Endodermal cell (in vitro differentiated cells): Measurements from ENCODE around the gene STXBP3. TPM values are rescaled to one million over a fixed set of nuclear protein-coding genes. Genes with fewer than 3 reads are reported as not detected.
"Not testable (repeated sequence)": the region's sequence is repeated elsewhere in the genome, so short reads cannot be mapped to it uniquely, and the experiment has no call there.

Source experiments
- DNase-seq: peaks from one replicate; pipeline ENCODE4 v3.0.0-alpha.2; 2017
- H3K27ac ChIP-seq: 2 replicates; pipeline ENCODE4 v1.5.1; 2013; ENCODE audit warnings: mild to moderate bottlenecking, low read depth, low read length, moderate library complexity
- H3K27me3 ChIP-seq: 2 replicates; pipeline ENCODE4 v1.6.1; 2013; ENCODE audit warnings: mild to moderate bottlenecking, low read length, moderate library complexity; ENCODE audit not compliant: insufficient read depth, control insufficient read depth, poor library complexity, severe bottlenecking
- H3K36me3 ChIP-seq: 2 replicates; pipeline ENCODE4 v1.7.0; 2013; ENCODE audit warnings: mild to moderate bottlenecking, low read length, moderate library complexity; ENCODE audit not compliant: control insufficient read depth, insufficient read depth
- H3K4me1 ChIP-seq: one replicate; pipeline ENCODE4 v1.7.0; 2013; ENCODE audit warnings: low read length; ENCODE audit not compliant: control insufficient read depth, insufficient read depth
- H3K4me3 ChIP-seq: 2 replicates; pipeline ENCODE4 v1.5.1; 2013; ENCODE audit warnings: mild to moderate bottlenecking, low read length, moderate library complexity
- H3K9ac ChIP-seq: 2 replicates; pipeline ENCODE4 v1.6.1; 2013; ENCODE audit warnings: mild to moderate bottlenecking, low read length, moderate library complexity; ENCODE audit not compliant: poor library complexity, severe bottlenecking; ENCODE audit errors: extremely low read depth
- H3K9me3 ChIP-seq: 2 replicates; pipeline ENCODE4 v1.6.1; 2013; ENCODE audit warnings: mild to moderate bottlenecking, low read length, moderate library complexity; ENCODE audit not compliant: control insufficient read depth
- H3K27ac Mint-ChIP-seq: 2 replicates; pipeline ENCODE4 v1.8.0; 2020; ENCODE audit warnings: mixed read lengths
- H3K27me3 Mint-ChIP-seq: 2 replicates; pipeline ENCODE4 v1.8.0; 2021; ENCODE audit warnings: mild to moderate bottlenecking, mixed read lengths; ENCODE audit not compliant: insufficient read depth
- H3K36me3 Mint-ChIP-seq: 2 replicates; pipeline ENCODE4 v1.8.0; 2020; ENCODE audit warnings: low read depth, mixed read lengths
- H3K4me1 Mint-ChIP-seq: 2 replicates; pipeline ENCODE4 v1.8.0; 2020; ENCODE audit warnings: mixed read lengths
- H3K4me3 Mint-ChIP-seq: 2 replicates; pipeline ENCODE4 v1.8.0; 2020; ENCODE audit warnings: mild to moderate bottlenecking, moderate library complexity, mixed read lengths
- H3K9me3 Mint-ChIP-seq: 2 replicates; pipeline ENCODE4 v1.8.0; 2020; ENCODE audit warnings: mild to moderate bottlenecking, mixed read lengths
- CTCF ChIP-seq: fragments of 200-600 bp; sonication (generic); conservative IDR thresholded peaks from 2 replicates; pipeline ENCODE4 v1.5.0; 2021; ENCODE audit warnings: antibody characterized with exemption, mild to moderate bottlenecking
- WGBS, 2 experiments: methylation state at CpG; one replicate each; pipeline versions ENCODE4 v1.1.5 to v1.1.7; 2013; ENCODE audit warnings: missing lambda C conversion rate in 2 of 2, mixed read lengths in 1 of 2; ENCODE audit not compliant: insufficient coverage in 1 of 2, insufficient read length in 1 of 2; 5-methylcytosine and 5-hydroxymethylcytosine counted together
- total RNA-seq, 2 donors: library from RNA; stranded (reverse); fragmentation: NEBNext Ultra II Directional in 1 of 2; extraction: Animal tissue kit (Norgen Biotek cat#: 25700) in 1 of 2; gene quantifications; 2 replicates in 1 of 2; 3 replicates in 1 of 2; pipeline ENCODE4 v1.2.1, GENCODE V29; 2021

Gene STXBP3
- total RNA-seq, 2 donors from 2014 or later, result 37.4 to 38.5 TPM

- Mint-ChIP-seq H3K27ac (no peak overlapping the region), H3K9me3 (peaks cover 3% of the 10 kb centered on the region), H3K36me3 (peaks cover 61% of the 10 kb centered on the region), H3K4me1 (no peaks in the 10 kb centered on the region), H3K4me3 (no peak overlapping the region), H3K27me3 (no peaks in the 10 kb centered on the region)
- Histone ChIP-seq H3K9me3 (peaks cover 19% of the 10 kb centered on the region), H3K4me3 (no peak overlapping the region), H3K36me3 (peaks cover 86% of the 10 kb centered on the region), H3K9ac (no peak overlapping the region), H3K27ac (no peak overlapping the region), H3K27me3 (no peaks in the 10 kb centered on the region), H3K4me1 (no peaks in the 10 kb centered on the region)
- DNase-seq, result no peak
- TF ChIP-seq CTCF, result no peak
These were observed 31.4 kb downstream of the STXBP3 start for GRCh38 chr1:108777839-108778238.

GRCh38 chr1:108779455-108779854, 33.0 kb downstream of the STXBP3 start:
- H3K4me3 ChIP-seq, result no peak overlapping the region
- no peak for TF ChIP-seq CTCF
- H3K27me3 ChIP-seq, result no peaks in the 10 kb centered on the region
- H3K36me3 ChIP-seq, result peaks cover 88% of the 10 kb centered on the region
- Mint-ChIP-seq H3K4me3 (no peak overlapping the region), H3K4me1 (no peaks in the 10 kb centered on the region), H3K27ac (no peak overlapping the region), H3K9me3 (peaks cover 16% of the 10 kb centered on the region), H3K36me3 (peaks cover 67% of the 10 kb centered on the region), H3K27me3 (no peaks in the 10 kb centered on the region)
- peaks cover 35% of the 10 kb centered on the region for H3K9me3 ChIP-seq
- H3K4me1 ChIP-seq, result no peaks in the 10 kb centered on the region
- no peak for DNase-seq
- no peak overlapping the region for H3K27ac ChIP-seq
- no peak overlapping the region for H3K9ac ChIP-seq

GRCh38 chr1:108780937-108781574, 34.6 kb downstream of the STXBP3 start:
- DNase-seq, result no peak
- 90% methylated on average over 3 of the region's 3 CpGs; no CpG with 5 or more reads in 1 of the 2 experiments for WGBS, 2 experiments
- peaks cover 91% of the 10 kb centered on the region for H3K36me3 ChIP-seq
- H3K27me3 ChIP-seq, result no peaks in the 10 kb centered on the region
- H3K27ac Mint-ChIP-seq, result no peak overlapping the region
- H3K4me1 ChIP-seq, result no peaks in the 10 kb centered on the region
- H3K4me3 Mint-ChIP-seq, result no peak overlapping the region
- no peak overlapping the region for H3K27ac ChIP-seq
- peaks cover 51% of the 10 kb centered on the region for H3K9me3 ChIP-seq
- H3K4me1 Mint-ChIP-seq, result no peaks in the 10 kb centered on the region
- H3K27me3 Mint-ChIP-seq, result no peaks in the 10 kb centered on the region
- no peak overlapping the region for H3K4me3 ChIP-seq
- TF ChIP-seq CTCF, result no peak
- no peak overlapping the region for H3K9ac ChIP-seq
- H3K36me3 Mint-ChIP-seq, result peaks cover 72% of the 10 kb centered on the region
- H3K9me3 Mint-ChIP-seq, result peaks cover 32% of the 10 kb centered on the region

GRCh38 chr1:108781575-108781944, 35.1 kb downstream of the STXBP3 start:
- H3K4me1 Mint-ChIP-seq, H3K27ac ChIP-seq, H3K4me3 Mint-ChIP-seq, H3K27ac Mint-ChIP-seq, H3K27me3 Mint-ChIP-seq, H3K4me1 ChIP-seq, DNase-seq, H3K9ac ChIP-seq, H3K27me3 ChIP-seq, H3K4me3 ChIP-seq: not testable (repeated sequence)
- Histone ChIP-seq H3K9me3 (peaks cover 56% of the 10 kb centered on the region), H3K36me3 (peaks cover 91% of the 10 kb centered on the region)
- WGBS, 2 experiments, result 93 to 100% methylated on average over 1 of the region's 1 CpG
- H3K36me3 Mint-ChIP-seq, result peaks cover 77% of the 10 kb centered on the region
- peaks cover 37% of the 10 kb centered on the region for H3K9me3 Mint-ChIP-seq
